G401.6 (cell line): ENCODE measurements around the gene GNL2.

Source experiments
- FAIRE-seq: peaks from 2 replicates; lab custom pipeline; 2012; peaks lifted over from hg19 to GRCh38; lab: Jason Lieb, UNC

GNL2 gene

GRCh38 chr1:37595440-37596181 lies at the start of gene GNL2:
Gene GNL2 (minus strand): TSS chr1:37595937. CDS start chr1:37595822, 115 bp downstream.
- FAIRE-seq = peak; percentile 67

DNA sequence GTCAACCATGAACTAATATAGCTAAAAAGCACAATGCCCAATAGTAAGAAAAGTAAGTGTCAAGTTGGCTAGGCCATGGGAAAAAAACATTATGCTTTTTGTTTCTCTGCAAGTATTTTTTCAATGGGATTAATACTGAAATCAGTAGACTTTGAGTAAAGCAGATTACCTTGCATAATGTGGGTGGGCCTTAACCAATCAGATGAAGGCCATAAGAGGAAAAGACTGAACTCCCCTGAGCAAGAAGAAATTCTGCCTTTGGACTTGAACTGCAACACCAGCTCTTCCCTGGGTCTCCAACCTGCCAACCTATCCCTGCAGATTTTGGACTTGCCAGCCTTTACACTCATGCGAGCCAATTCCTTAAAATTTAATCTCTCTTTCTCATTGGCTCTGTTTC lies 45.3 kb upstream of the GNL2 start:
- FAIRE-seq = no peak

- FAIRE-seq = no peak
Observed at GRCh38 chr1:37636435-37636834, 40.7 kb upstream of the GNL2 start.

GRCh38 chr1:37634992-37635902 lies 39.5 kb upstream of the GNL2 start:
- no peak for FAIRE-seq

GRCh38 chr1:37634244-37634991 lies 38.7 kb upstream of the GNL2 start, which contains the start of gene RSPO1:
Gene RSPO1 (minus strand): TSS chr1:37634892. CDS start chr1:37629661, 5,231 bp downstream.
- FAIRE-seq = no peak

GRCh38 chr1:37633938-37634243 lies 38.2 kb upstream of the GNL2 start:
- FAIRE-seq = no peak

GRCh38 chr1:37633040-37633937 lies 37.6 kb upstream of the GNL2 start:
- no peak for FAIRE-seq

DNA sequence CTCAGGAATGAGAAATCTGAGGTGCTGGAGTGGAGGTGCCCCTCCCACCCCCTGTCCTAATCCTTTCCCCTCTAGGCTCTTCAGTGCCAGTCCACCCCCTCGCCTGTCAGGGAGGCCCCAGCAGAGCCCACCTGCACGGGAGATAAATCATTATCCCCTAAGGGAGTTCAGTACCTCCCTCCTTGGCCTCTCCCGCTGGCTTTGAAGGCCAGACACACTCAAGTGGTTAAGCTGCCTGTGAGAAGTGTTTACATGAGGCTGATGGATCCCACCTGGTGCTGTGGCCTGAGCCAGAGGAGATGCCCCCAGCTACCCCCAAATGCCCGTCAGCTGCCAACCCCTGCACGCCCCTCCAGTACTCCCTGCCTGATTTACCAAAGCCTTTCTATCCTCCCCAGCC lies 35.3 kb upstream of the GNL2 start:
- FAIRE-seq = no peak

DNA sequence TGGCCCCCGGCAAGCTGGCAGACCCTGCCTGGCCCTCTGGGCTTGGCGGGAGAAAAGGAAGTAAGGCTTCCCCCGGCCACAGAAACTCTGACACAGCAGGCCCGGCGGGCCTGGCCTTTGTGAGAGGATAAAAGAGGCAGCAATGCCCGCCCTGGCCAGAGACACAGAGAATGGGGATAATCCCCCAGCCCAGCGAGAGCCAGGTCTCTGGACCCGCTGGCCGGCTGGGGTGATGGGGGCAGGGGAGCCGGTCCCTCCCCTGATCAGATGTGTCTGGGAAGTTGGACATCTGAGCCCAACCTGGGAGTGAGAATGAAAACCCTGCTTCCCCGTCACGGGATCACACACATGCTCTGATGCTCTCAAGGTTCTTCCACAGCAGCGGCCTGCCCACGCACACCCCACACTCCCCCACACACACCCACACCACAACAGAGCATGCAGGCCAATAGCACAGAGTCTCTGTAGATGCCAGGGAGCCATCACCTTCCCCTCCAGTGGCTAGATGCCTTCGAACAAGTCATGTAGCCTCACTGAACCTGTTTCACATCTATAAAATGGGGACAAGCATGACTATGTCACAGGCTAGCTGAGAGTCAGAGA lies 34.8 kb upstream of the GNL2 start:
- FAIRE-seq = no peak

- no peak for FAIRE-seq
Observed at GRCh38 chr1:37629726-37630425, 34.1 kb upstream of the GNL2 start.

GRCh38 chr1:37629008-37629407 lies 33.3 kb upstream of the GNL2 start:
- no peak for FAIRE-seq

- FAIRE-seq = no peak
Observed at GRCh38 chr1:37628026-37628556, 32.4 kb upstream of the GNL2 start.

DNA sequence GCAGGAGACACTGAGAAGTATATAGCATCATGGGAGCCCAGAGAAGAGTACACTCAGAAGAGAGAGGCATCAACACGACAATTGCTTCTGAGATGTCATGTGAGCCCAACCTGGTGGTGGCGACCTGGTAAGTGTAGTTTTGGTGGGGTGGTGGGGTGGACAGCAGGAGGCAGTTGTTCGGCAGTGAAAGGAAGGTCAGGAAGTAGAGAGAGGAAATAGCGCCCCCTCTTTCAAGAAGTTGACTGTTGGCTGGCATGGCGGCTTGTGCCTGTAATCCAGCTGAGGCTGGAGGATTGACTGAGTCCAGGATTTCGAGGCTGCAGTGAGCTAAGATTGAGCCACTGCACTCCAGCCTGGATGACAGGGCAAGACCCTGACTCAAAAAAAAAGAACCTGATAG lies 26.4 kb upstream of the GNL2 start:
- FAIRE-seq = no peak

DNA sequence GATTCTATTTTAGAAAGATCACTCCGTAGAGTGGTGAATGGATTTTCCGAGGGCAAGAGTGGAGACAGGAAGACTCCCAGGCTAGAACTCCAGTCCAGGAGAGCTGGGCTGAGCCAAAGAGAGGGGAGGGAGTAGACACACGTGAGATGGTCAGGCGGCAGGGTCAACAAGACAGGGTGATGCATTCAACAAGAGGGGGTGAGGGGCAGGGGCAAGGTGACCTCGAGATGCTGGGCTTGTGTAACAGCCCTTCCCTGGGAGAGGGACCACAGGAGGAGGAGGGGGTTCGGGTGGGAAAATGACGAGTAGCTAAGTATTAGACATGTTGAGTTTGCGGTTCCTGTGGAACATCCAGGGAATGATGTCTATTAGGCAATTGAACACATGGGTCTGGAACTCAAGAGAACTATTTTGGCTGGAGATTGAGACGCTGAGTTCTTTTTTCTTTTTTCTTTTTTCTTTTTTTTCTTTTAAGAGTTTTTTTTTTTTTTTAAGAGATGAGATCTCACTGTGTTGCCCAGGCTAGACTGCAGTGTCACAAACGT lies 25.7 kb upstream of the GNL2 start:
- FAIRE-seq = no peak

GRCh38 chr1:37620707-37621106 lies 25.0 kb upstream of the GNL2 start:
- FAIRE-seq = no peak

GRCh38 chr1:37616330-37616729 lies 20.6 kb upstream of the GNL2 start:
- no peak for FAIRE-seq

GRCh38 chr1:37614105-37614504 lies 18.4 kb upstream of the GNL2 start:
- no peak for FAIRE-seq

DNA sequence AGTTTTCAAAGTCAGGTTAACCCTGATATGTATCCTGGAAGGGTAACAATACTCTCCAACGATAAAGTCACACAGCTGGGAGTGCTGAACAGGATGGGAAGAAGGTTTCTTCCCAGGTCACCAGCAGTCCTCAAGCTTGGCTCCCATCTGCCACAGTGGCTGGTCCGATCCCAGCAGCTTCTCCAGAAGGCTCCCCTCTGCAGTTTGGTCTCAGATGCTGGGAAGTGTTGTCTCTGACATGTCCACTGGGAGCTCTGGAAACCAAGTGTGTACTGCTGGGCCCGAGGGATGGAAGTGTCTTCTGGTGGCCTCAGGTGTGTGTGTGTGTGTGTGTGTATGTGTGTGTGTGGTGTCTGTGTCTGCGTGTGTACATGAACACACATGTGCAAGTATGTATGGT lies 16.4 kb upstream of the GNL2 start:
- no peak for FAIRE-seq

DNA sequence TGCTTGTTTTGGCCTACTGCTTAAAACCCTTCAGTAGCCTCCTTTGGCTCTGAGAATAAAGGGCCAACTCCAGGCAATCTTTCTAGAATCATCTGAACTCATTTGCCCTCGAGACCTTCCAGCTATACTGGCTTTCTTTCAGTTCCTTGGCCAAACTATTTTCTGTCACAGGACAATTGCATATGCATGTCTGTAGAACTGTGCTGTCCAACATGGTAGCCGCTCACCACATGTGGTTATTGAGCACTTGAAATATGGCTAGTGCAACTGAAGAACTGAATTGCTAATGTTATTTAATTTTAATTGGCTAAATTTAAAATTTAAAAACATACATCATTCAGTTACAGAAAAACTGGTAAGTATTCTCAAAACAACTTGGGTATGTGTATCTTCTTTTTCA lies 14.3 kb upstream of the GNL2 start:
- FAIRE-seq = no peak

DNA sequence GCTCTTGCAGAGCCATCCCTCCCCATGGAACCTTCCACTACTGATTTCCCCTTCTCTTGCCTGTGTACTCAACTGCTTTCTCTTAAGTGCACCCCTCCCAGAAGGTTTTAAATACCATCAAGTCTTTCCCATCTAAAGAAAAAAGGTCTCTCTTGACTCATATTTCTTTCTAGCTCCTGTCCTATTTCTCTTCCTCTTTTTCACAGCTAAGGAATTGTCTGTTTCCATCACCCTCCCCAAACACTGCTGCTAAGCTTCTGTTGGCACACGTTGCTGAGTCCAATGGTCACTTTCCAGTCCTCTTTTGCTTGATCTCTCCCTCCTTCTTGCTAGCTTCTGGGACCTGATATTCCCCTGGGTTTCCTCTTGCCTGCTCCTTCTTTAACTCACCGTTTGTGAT lies 13.3 kb upstream of the GNL2 start:
- no peak for FAIRE-seq
